Testis (tissue), 2 donors: ENCODE results near the gene ECE2.

Experiments used
- POLR2A ChIP-seq: fragments of 450-650 bp; IDR thresholded peaks from one replicate; pipeline ENCODE4 v1.6.1; 2017; ENCODE audit warnings: antibody characterized with exemption, mild to moderate bottlenecking, moderate library complexity
- TF ChIP-seq, protein P1 (sequence below), 3 experiments: fragments of 450-650 bp in 2 of 3; fragments of 200-600 bp in 1 of 3; sonication (generic) in 1 of 3; IDR thresholded peaks; one replicate each; pipeline ENCODE4 v1.5.1; 2016 to 2019; ENCODE audit warnings: antibody characterized with exemption in 3 of 3, mild to moderate bottlenecking in 2 of 3, moderate library complexity in 1 of 3

DNA sequence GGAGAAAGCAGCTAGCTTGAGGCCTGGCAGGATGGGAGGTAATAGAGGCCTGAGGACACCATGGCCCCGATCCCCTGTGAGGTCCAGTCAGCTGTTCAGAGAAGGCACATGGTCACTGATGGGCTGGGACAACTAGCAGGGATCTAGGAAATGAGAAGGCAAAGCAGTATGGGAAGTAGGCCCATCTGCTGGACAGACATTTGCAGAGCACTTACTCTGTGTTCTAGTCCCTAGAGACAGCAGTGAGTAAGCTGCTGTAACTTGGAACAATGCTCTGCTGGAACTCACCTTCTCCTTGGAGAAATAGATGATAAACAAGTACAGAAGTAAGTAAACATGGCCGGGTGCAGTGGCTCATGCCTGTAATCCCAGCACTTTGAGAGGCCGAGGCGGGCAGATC lies 7.1 kb downstream of the ECE2 start:
- TF ChIP-seq, protein P1, sequence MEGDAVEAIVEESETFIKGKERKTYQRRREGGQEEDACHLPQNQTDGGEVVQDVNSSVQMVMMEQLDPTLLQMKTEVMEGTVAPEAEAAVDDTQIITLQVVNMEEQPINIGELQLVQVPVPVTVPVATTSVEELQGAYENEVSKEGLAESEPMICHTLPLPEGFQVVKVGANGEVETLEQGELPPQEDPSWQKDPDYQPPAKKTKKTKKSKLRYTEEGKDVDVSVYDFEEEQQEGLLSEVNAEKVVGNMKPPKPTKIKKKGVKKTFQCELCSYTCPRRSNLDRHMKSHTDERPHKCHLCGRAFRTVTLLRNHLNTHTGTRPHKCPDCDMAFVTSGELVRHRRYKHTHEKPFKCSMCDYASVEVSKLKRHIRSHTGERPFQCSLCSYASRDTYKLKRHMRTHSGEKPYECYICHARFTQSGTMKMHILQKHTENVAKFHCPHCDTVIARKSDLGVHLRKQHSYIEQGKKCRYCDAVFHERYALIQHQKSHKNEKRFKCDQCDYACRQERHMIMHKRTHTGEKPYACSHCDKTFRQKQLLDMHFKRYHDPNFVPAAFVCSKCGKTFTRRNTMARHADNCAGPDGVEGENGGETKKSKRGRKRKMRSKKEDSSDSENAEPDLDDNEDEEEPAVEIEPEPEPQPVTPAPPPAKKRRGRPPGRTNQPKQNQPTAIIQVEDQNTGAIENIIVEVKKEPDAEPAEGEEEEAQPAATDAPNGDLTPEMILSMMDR (IDR thresholded peaks at IDR 0.05) = no peak
- TF ChIP-seq POLR2A = no peak
